Erythroblast (primary cell): Measurements from ENCODE around the gene SRR.
A peak's percentile ranks its signal among the peaks of the same experiment; 100 is the strongest.
"Not testable (repeated sequence)": the region's sequence is repeated elsewhere in the genome, so short reads cannot be mapped to it uniquely, and the experiment has no call there.

Source experiments
- DNase-seq, 2 experiments: peaks; one replicate each; lab custom pipeline; 2025; lab: John Stamatoyannopoulos, UW
- GATA1 ChIP-seq: IDR thresholded peaks from 2 replicates; pipeline ENCODE4 v1.6.1; 2011; ENCODE audit warnings: low read depth, mild to moderate bottlenecking, control low read depth, low read length, moderate library complexity
- POLR2A ChIP-seq: IDR thresholded peaks from 2 replicates; pipeline ENCODE4 v1.6.1; 2011; ENCODE audit warnings: mild to moderate bottlenecking, low read length

SRR gene

GRCh38 chr17:2304931-2305330 lies 1.2 kb downstream of the SRR start:
- TF ChIP-seq POLR2A (no peak), GATA1 (no peak)
- DNase-seq, result no peak

GRCh38 chr17:2309338-2310154 lies 5.8 kb downstream of the SRR start:
- DNase-seq, result peak; percentile 16 to 71

DNA sequence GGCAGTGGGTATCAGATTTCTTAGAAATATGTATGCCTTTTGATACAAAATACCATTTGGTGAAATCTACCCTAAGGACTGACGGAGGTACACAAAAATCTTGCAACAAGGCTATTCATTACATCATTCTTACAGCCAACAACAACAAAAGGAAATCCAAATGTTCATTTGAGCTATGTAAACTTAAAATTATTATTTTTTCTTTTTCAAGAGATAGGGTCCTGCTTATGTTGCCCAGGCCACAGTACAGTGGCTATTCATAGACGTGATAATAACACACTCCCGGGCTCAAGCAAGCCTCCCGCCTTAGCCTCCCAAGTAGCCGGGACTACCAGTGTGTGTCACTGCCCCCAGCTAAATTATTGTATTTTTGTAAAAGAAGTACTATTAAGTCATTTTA lies 9.0 kb downstream of the SRR start:
- TF ChIP-seq GATA1, result no peak
- TF ChIP-seq POLR2A, result no peak
- no peak for DNase-seq

More at GRCh38 chr17:2309338-2310154, 5.8 kb downstream of the SRR start:
- TF ChIP-seq GATA1 (no peak), POLR2A (no peak)

DNA sequence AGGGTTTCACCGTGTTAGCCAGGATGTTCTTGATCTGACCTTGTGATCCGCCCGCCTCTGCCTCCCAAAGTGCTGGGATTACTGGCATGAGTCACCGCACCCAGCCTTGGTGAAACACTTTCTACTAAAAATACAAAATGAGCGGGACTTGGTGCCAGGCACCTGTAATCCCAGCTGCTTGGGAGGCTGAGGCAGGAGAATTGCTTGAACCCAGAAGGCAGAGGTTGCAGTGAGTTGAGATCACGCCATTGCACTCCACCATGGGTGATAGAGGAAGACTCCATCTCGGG lies 13.1 kb downstream of the SRR start:
- not testable (repeated sequence) for DNase-seq

DNA sequence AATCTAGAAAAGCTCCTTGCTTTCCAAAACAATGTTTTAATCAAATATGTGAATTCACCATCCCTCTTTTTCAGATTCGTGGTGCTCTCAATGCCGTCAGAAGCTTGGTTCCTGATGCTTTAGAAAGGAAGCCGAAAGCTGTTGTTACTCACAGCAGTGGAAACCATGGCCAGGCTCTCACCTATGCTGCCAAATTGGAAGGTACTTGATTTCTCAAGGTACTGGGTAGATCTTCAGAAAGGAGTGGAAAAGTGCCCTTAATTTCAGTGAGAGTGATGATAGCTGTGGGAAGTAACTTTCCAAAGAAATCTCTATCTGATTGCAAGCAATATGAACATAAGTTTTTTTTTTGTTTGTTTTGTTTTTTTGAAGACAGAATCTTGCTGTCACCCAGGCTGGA lies 14.0 kb downstream of the SRR start:
- TF ChIP-seq GATA1, result no peak
- no peak for TF ChIP-seq POLR2A
- DNase-seq, result no peak

DNA sequence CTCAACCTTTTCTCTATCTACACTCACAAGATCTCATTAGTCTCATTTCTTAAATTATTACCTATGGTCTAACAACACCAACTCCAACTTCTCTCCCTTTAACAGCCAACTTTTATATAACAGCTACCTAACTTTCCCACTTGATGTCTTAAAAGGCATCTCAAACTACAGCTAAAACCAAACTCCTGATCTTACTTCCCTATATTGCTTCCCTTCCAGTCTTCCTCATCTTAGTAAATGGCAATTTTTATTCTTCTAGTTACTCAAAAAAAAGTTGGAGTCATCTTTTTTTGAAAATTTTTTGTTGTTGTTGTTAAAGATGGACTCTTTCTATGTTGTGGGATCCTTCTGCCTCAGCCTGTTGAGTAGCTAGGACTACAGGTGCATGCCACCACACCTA lies 15.3 kb downstream of the SRR start:
- no peak for TF ChIP-seq POLR2A
- TF ChIP-seq GATA1, result no peak
- DNase-seq, result no peak

DNA sequence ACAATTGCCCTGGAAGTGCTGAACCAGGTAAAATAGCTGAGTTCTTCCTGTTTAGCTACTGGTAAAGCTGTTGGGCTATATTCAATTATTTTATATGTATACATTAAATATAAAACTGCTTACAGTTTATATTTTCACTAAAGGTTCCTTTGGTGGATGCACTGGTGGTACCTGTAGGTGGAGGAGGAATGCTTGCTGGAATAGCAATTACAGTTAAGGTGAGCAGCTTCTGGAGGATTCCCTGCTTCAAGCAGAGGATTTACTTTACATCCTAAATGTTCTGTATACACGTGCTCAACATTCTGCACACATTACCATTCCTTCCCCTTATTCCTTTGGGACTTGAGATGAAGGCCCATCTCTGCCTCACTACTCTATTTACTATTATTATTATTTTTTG lies 17.6 kb downstream of the SRR start:
- no peak for TF ChIP-seq GATA1
- no peak for TF ChIP-seq POLR2A
- no peak for DNase-seq

DNA sequence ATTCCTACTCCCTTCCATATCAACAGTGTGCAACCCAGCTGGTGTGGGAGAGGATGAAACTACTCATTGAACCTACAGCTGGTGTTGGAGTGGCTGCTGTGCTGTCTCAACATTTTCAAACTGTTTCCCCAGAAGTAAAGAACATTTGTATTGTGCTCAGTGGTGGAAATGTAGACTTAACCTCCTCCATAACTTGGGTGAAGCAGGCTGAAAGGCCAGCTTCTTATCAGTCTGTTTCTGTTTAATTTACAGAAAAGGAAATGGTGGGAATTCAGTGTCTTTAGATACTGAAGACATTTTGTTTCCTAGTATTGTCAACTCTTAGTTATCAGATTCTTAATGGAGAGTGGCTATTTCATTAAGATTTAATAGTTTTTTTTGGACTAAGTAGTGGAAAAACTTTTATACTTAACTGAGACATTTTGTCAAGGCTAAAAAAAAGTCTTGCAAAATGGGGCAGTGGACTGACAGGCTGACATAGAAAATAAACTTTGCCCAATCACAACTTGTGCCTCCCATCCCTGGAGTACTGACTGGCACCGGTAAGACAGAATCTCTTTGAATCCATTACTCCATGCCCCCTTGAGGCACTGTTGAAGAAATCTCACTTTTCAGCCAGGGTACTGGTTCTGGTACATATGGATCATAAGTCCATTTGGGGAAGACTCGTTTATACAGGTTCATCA lies 20.0 kb downstream of the SRR start:
- DNase-seq, result no peak
- TF ChIP-seq GATA1 (no peak), POLR2A (peak; percentile 16)

- TF ChIP-seq GATA1 (no peak), POLR2A (no peak)
- no peak for DNase-seq
These were observed 27.6 kb downstream of the SRR start for GRCh38 chr17:2331303-2331702.

- no peak for DNase-seq
- TF ChIP-seq POLR2A (no peak), GATA1 (no peak)
These were observed 32.0 kb downstream of the SRR start for GRCh38 chr17:2335726-2336214.

- no peak for TF ChIP-seq GATA1
- peak; percentile 91 for TF ChIP-seq POLR2A
- DNase-seq, result peak; percentile 90 to 92
These were observed 32.6 kb downstream of the SRR start, which contains the start of gene TSR1 for GRCh38 chr17:2336215-2336851. TSR1 (minus strand) TSS chr17:2336457; CDS start chr17:2336427, 30 bp downstream.

DNA sequence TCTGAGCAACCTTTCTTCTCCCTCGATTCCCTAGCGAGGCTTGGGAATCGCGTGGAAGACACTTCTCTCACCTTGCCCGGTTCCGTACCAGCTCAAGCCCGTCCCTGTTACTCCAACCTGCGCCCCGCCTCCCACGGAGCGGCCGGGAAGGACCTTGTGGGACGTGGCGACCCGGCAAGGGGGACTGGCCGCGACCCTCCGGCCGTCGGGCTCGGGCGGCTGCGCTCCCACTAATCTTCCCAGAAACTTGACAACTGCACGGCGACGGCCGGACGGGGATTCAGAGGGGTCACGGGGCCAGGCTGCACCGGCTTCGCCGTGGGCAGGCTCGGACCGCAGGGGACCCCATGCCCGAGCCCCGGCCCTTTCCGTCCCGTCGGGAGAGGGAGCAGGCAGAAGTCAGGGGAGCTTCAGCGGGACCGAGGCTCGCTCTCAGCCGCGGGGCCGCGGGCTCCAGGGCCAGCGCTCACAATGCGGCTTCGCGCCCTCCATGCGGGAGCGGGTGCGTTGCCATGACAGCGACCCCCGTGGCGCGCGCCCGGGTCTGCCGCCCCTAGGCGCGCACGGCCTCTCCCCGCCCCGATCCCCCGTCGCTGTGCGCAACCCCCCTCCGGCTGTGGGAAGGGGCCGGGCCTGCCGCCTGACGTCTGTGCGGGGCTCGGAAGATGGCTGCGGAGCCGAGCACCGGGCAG lies 33.2 kb downstream of the SRR start, which contains the start of gene SGSM2:
SGSM2 (plus strand) TSS at position 650 of the 692 bp plus-strand sequence. CDS start 188 bp downstream, outside the sequence.
- DNase-seq, result peak; percentile 68
- TF ChIP-seq GATA1, result no peak
- no peak for TF ChIP-seq POLR2A

DNA sequence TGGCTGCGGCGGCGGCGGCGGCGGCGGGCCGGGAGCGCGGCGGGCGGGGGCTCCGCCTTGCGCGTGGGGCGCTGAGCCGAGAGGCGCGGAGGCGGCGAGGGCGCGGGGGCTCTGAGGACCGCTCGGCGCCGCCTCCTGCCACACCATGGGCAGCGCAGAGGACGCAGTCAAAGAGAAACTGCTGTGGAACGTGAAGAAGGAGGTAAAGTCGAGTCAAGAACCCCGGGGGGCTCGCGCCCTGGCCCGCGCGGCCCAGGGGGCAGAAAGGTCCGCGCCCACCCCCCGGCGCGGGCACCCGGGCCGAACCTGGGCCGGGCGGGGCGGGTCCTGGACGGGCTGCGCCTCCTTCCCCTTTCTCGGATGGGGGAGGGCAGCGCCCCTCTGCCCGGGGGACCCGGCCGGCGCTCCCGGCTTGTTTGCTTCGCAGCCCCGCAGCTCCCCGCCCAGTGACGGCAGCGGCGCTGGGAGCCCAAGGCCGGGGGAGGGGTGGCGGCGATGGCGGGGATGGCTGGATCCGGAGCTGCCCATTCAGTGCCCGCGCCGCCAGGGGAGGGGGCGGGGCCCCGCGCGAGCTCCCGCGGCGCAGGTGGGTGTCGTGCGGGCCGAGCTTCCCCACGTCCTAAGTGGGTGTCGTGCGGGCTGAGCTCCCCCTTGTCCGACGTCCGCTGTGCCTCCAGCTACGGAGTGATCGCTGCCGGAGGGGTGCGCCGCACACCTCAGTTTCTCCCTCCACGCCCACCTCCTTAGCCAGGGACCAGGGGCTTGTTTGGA lies 34.0 kb downstream of the SRR start:
- peak; percentile 69 to 72 for DNase-seq
- TF ChIP-seq GATA1 (no peak), POLR2A (peak; percentile 26)

DNA sequence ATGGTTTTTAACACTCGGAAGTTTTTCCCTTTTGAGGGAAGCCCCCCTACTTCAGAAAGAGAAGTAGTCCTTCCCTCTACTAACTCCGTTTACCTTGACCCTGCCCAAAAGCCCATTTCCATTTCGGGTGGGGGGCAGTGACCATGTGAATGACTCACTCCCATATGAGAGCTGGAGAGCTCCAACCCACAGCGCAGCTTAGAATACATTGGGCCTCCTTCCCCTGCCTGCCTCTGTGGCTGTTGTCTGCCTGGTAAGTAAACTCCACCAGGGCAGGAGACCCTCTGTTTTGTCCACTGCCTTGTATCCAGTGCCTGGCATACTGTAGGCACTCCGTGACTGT lies 34.5 kb downstream of the SRR start:
- no peak for TF ChIP-seq POLR2A
- TF ChIP-seq GATA1, result no peak
- DNase-seq, result peak in 1 of 2 experiments; percentile 23
